Activated CD4-positive, alpha-beta T cell treated with anti-CD3 and anti-CD28 coated beads for 24 hours (primary cell): ENCODE measurements around the gene LYPD4.
"Not testable (repeated sequence)": the region's sequence is repeated elsewhere in the genome, so short reads cannot be mapped to it uniquely, and the experiment has no call there.

ENCODE experiments used
- DNase-seq, 2 donors: peaks; one replicate each; pipeline ENCODE4 v3.0.0-alpha.2; 2020; ENCODE audit warnings: low read depth in 2 of 2

LYPD4 gene

GRCh38 chr19:41844601-41845000 lies at the start of gene LYPD4:
LYPD4 (minus strand) TSS chr19:41844683; CDS start chr19:41839285, 5,398 bp downstream.
- no peak for DNase-seq

- DNase-seq: no peak
Measured at GRCh38 chr19:41893899-41894298, 49.4 kb upstream of the LYPD4 start.

- DNase-seq: no peak
Measured at GRCh38 chr19:41892173-41892902, 47.9 kb upstream of the LYPD4 start.

- no peak for DNase-seq
Measured at GRCh38 chr19:41890936-41891335, 46.5 kb upstream of the LYPD4 start.

GRCh38 chr19:41889896-41890295 lies 45.4 kb upstream of the LYPD4 start:
- DNase-seq: no peak

- DNase-seq: no peak
Measured at GRCh38 chr19:41888926-41889325, 44.4 kb upstream of the LYPD4 start.

GRCh38 chr19:41887711-41888382 lies 43.4 kb upstream of the LYPD4 start:
- DNase-seq: peak; percentile 76 to 83

GRCh38 chr19:41886761-41887710 lies 42.6 kb upstream of the LYPD4 start:
- peak in 1 of 2 donors; percentile 49 for DNase-seq

- DNase-seq: peak; percentile 77 to 84
Measured at GRCh38 chr19:41883821-41884733, 39.6 kb upstream of the LYPD4 start.

- DNase-seq: no peak
Measured at GRCh38 chr19:41883463-41883820, 39.0 kb upstream of the LYPD4 start.

- DNase-seq: no peak
Measured at GRCh38 chr19:41882568-41883462, 38.3 kb upstream of the LYPD4 start, which contains the start of gene ARHGEF1. ARHGEF1 (plus strand) TSS chr19:41883184; CDS start chr19:41888083, 4,899 bp downstream.

- DNase-seq: no peak
Measured at GRCh38 chr19:41880329-41880708, 35.8 kb upstream of the LYPD4 start.

- no peak for DNase-seq
Measured at GRCh38 chr19:41879670-41880328, 35.3 kb upstream of the LYPD4 start.

- DNase-seq: no peak
Measured at GRCh38 chr19:41879080-41879479, 34.6 kb upstream of the LYPD4 start.

- DNase-seq: no peak
Measured at GRCh38 chr19:41877916-41878905, 33.7 kb upstream of the LYPD4 start.

GRCh38 chr19:41876847-41877832 lies 32.7 kb upstream of the LYPD4 start, which contains the start of gene CD79A:
CD79A (plus strand) TSS chr19:41877279; CDS start chr19:41877305, 26 bp downstream.
- DNase-seq: no peak

GRCh38 chr19:41875973-41876372 lies 31.5 kb upstream of the LYPD4 start:
- DNase-seq: not testable (repeated sequence)
